GM10266 (cell line): ENCODE measurements around the gene ARHGEF10L.

Experiments used
- DNase-seq: peaks from one replicate; pipeline ENCODE4 v3.0.0; 2012; ENCODE audit errors: extremely low spot score
- CTCF ChIP-seq: IDR thresholded peaks from 2 replicates; pipeline ENCODE4 v1.5.1; 2012; ENCODE audit warnings: mild to moderate bottlenecking, low read depth; ENCODE audit not compliant: control insufficient read depth, insufficient read depth; ENCODE audit errors: missing control alignments

The ARHGEF10L gene

DNA sequence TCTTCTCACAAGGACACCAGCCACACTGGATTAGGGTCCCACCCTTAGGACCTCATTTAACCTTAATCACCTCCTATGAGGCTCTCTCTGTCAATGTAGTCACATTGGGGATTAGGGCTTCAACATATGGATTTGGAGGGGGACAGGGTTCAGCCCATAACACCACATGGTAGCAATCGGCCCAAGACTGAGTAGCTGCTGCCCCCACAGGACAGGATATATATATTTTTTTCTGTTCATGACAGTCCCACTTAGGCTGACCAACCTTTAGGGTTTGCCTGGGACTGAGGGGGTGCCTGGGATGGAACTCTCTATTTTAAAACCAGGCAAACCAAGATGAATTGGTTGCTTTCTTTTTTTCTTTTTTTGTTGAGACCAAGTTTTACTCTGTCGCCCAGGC, 207.4 kb downstream of the ARHGEF10L start:
- DNase-seq: no peak
- no peak for TF ChIP-seq CTCF
